Skin of body (tissue), 2 donors: ENCODE measurements around the gene ENTPD5. TPM values are rescaled to one million over a fixed set of nuclear protein-coding genes. Genes with fewer than 3 reads are reported as not detected.
"Not testable (repeated sequence)": the region's sequence is repeated elsewhere in the genome, so short reads cannot be mapped to it uniquely, and the experiment has no call there.

Source experiments
- DNase-seq: peaks from one replicate; lab custom pipeline; 2025; lab: John Stamatoyannopoulos, UW
- total RNA-seq: library from RNA; depleted of rRNA; stranded (reverse); fragments of >200 nt; gene quantifications from one replicate; pipeline ENCODE4 v1.2.3, GENCODE V29; 2014

Gene ENTPD5
- total RNA-seq, 1 donor from 2014 or later = 8.9 TPM

- DNase-seq = not testable (repeated sequence)
Measured at GRCh38 chr14:74005664-74006063, 13.4 kb downstream of the ENTPD5 start.

- DNase-seq = no peak
Measured at GRCh38 chr14:73998726-73999125, 20.4 kb downstream of the ENTPD5 start.

GRCh38 chr14:73997944-73998447, 21.1 kb downstream of the ENTPD5 start:
- no peak for DNase-seq

- no peak for DNase-seq
Measured at GRCh38 chr14:73997108-73997943, 21.8 kb downstream of the ENTPD5 start.

GRCh38 chr14:73996731-73997107, 22.4 kb downstream of the ENTPD5 start:
- DNase-seq = no peak

GRCh38 chr14:73995977-73996378, 23.1 kb downstream of the ENTPD5 start:
- DNase-seq = no peak

- not testable (repeated sequence) for DNase-seq
Measured at GRCh38 chr14:73994926-73995325, 24.2 kb downstream of the ENTPD5 start.

- no peak for DNase-seq
Measured at GRCh38 chr14:73991092-73991491, 28.0 kb downstream of the ENTPD5 start.

- not testable (repeated sequence) for DNase-seq
Measured at GRCh38 chr14:73988656-73989055, 30.4 kb downstream of the ENTPD5 start.

- no peak for DNase-seq
Measured at GRCh38 chr14:73988065-73988464, 31.0 kb downstream of the ENTPD5 start.

GRCh38 chr14:73977896-73978295, 41.2 kb downstream of the ENTPD5 start:
- DNase-seq = no peak

GRCh38 chr14:73976125-73976524, 43.0 kb downstream of the ENTPD5 start:
- no peak for DNase-seq

GRCh38 chr14:73973497-73973896, 45.6 kb downstream of the ENTPD5 start:
- DNase-seq = no peak

GRCh38 chr14:73968885-73969284, 50.2 kb downstream of the ENTPD5 start:
- DNase-seq = no peak

- no peak for DNase-seq
Measured at GRCh38 chr14:73965216-73965615, 53.9 kb downstream of the ENTPD5 start.

- DNase-seq = no peak
Measured at GRCh38 chr14:73961192-73961591, 57.9 kb downstream of the ENTPD5 start.

GRCh38 chr14:73958591-73958990, 60.5 kb downstream of the ENTPD5 start:
- DNase-seq = no peak

GRCh38 chr14:73955674-73956073, 63.4 kb downstream of the ENTPD5 start:
- DNase-seq = no peak

- no peak for DNase-seq
Measured at GRCh38 chr14:73953731-73954130, 65.4 kb downstream of the ENTPD5 start.

- peak; percentile 98 for DNase-seq
Measured at GRCh38 chr14:73949752-73950734, 69.0 kb downstream of the ENTPD5 start, which contains the start of the genes COQ6 and FAM161B. COQ6 (plus strand) TSS chr14:73950302; CDS start chr14:73950333, 31 bp downstream. FAM161B (minus strand) TSS chr14:73950094; CDS start chr14:73950026, 68 bp downstream.

GRCh38 chr14:73945159-73945670, 73.9 kb downstream of the ENTPD5 start:
- no peak for DNase-seq
